ENCODE results near the gene ABLIM1. TPM values are rescaled to one million over a fixed set of nuclear protein-coding genes. Genes with fewer than 3 reads are reported as not detected.

ABLIM1 gene
- total and polyA plus RNA-seq, 4 donors, result 20.0 to 135 (median 59.9) TPM

- ATAC-seq (ENCODE audit: insufficient read depth, low FRiP score) (no peak), DNase-seq (no peak)
These were observed 36.7 kb upstream of the ABLIM1 start for GRCh38 chr10:114694752-114695151.

DNA sequence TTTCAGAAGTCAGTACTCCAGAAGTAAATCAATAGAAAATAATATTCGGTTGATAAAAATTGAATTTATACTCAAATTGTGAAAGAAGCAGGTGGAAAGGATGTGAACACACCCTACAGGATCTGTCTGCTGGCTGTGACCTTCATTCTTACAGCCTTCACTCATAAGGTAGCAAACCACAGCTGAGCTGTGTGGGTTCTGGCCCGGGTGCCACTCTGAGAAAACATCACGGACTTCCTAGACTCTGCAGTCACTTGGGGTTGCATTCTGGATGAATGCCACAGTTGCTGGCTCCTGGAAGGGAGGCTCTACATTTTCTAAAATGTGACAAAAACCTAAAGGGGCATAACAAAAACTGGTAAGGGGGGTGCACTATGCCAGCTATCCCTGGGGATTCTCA is 36.0 kb upstream of the ABLIM1 start:
- ATAC-seq (ENCODE audit: insufficient read depth, low FRiP score) (no peak), DNase-seq (no peak)
- no peaks in the 10 kb centered on the region for H3K36me3 ChIP-seq (ENCODE audit: control insufficient read depth in 4 of 4, insufficient read depth in 4 of 4, low read length in 4 of 4)
- peak overlapping the region in 1 of 2 donors; percentile 47 for H3K27ac ChIP-seq (ENCODE audit: low read depth in 1 of 2, low read length in 1 of 2)
- H3K27me3 ChIP-seq (ENCODE audit: control insufficient read depth in 3 of 3, insufficient read depth in 3 of 3, low read length in 2 of 3), result no peaks in the 10 kb centered on the region
- 32 to 46% methylated on average over 3 of the region's 3 CpGs for WGBS, 2 donors
- no peak overlapping the region for H3K4me3 ChIP-seq
- H3K4me1 ChIP-seq (ENCODE audit: control insufficient read depth in 5 of 5, insufficient read depth in 5 of 5, low read length in 5 of 5), result peaks cover 0 to 15% (median 3%) of the 10 kb centered on the region in 5 donors
- H3K9me3 ChIP-seq (ENCODE audit: control insufficient read depth in 4 of 4, insufficient read depth in 3 of 4, low read length in 3 of 4), result no peaks in the 10 kb centered on the region
- H3K9ac ChIP-seq (ENCODE audit: insufficient read depth in 1 of 2, low read length in 2 of 2), result no peak overlapping the region
- no peak for TF ChIP-seq CTCF (IDR thresholded peaks at IDR 0.05; ENCODE audit: control extremely low read depth, extremely low read depth)

More at GRCh38 chr10:114694752-114695151, 36.7 kb upstream of the ABLIM1 start:
- no peaks in the 10 kb centered on the region for H3K36me3 ChIP-seq (ENCODE audit: control insufficient read depth in 4 of 4, insufficient read depth in 4 of 4, low read length in 4 of 4)
- H3K9me3 ChIP-seq (ENCODE audit: control insufficient read depth in 4 of 4, insufficient read depth in 3 of 4, low read length in 3 of 4), result no peaks in the 10 kb centered on the region
- H3K4me1 ChIP-seq (ENCODE audit: control insufficient read depth in 5 of 5, insufficient read depth in 5 of 5, low read length in 5 of 5), result peaks cover 0 to 15% (median 3%) of the 10 kb centered on the region in 5 donors
- no peak overlapping the region for H3K9ac ChIP-seq (ENCODE audit: insufficient read depth in 1 of 2, low read length in 2 of 2)
- WGBS, 2 donors, result 66 to 74% methylated on average over 8 of the region's 8 CpGs
- H3K27ac ChIP-seq (ENCODE audit: low read depth in 1 of 2, low read length in 1 of 2), result peak overlapping the region in 1 of 2 donors; percentile 92
- no peak overlapping the region for H3K4me3 ChIP-seq
- H3K27me3 ChIP-seq (ENCODE audit: control insufficient read depth in 3 of 3, insufficient read depth in 3 of 3, low read length in 2 of 3), result no peaks in the 10 kb centered on the region
- no peak for TF ChIP-seq CTCF (IDR thresholded peaks at IDR 0.05; ENCODE audit: control extremely low read depth, extremely low read depth)

GRCh38 chr10:114691442-114691941 is 33.4 kb upstream of the ABLIM1 start:
- no peak for ATAC-seq (ENCODE audit: insufficient read depth, low FRiP score)
- WGBS, 2 donors, result 68 to 77% methylated on average over 1 of the region's 1 CpG
- H3K27ac ChIP-seq (ENCODE audit: low read depth in 1 of 2, low read length in 1 of 2), result peak overlapping the region in 1 of 2 donors; percentile 30

More at GRCh38 chr10:114691442-114691941, 33.4 kb upstream of the ABLIM1 start:
- peaks cover 0 to 24% (median 3%) of the 10 kb centered on the region in 5 donors for H3K4me1 ChIP-seq (ENCODE audit: control insufficient read depth in 5 of 5, insufficient read depth in 5 of 5, low read length in 5 of 5)
- no peak overlapping the region for H3K9ac ChIP-seq (ENCODE audit: insufficient read depth in 1 of 2, low read length in 2 of 2)
- no peak overlapping the region for H3K4me3 ChIP-seq
- peaks cover 0 to 2% (median 0%) of the 10 kb centered on the region in 4 donors for H3K9me3 ChIP-seq (ENCODE audit: control insufficient read depth in 4 of 4, insufficient read depth in 3 of 4, low read length in 3 of 4)
- H3K36me3 ChIP-seq (ENCODE audit: control insufficient read depth in 4 of 4, insufficient read depth in 4 of 4, low read length in 4 of 4), result no peaks in the 10 kb centered on the region
- DNase-seq, result no peak
- no peaks in the 10 kb centered on the region for H3K27me3 ChIP-seq (ENCODE audit: control insufficient read depth in 3 of 3, insufficient read depth in 3 of 3, low read length in 2 of 3)
- no peak for TF ChIP-seq CTCF (IDR thresholded peaks at IDR 0.05; ENCODE audit: control extremely low read depth, extremely low read depth)
